HEK293T (cell line): Measurements from ENCODE around the gene CABLES2.
"Not testable (repeated sequence)": the region's sequence is repeated elsewhere in the genome, so short reads cannot be mapped to it uniquely, and the experiment has no call there.

Experiments used
- BHLHE40 ChIP-seq: fragments of 450-650 bp; IDR thresholded peaks from 2 replicates; pipeline ENCODE4 v1.6.1; 2016; ENCODE audit warnings: mild to moderate bottlenecking, moderate library complexity, borderline replicate concordance
- ELF4 ChIP-seq: fragments of 450-650 bp; IDR thresholded peaks from 2 replicates; pipeline ENCODE4 v1.6.1; 2017; ENCODE audit warnings: antibody characterized with exemption
- FOXA1 ChIP-seq: fragments of 450-650 bp; IDR thresholded peaks from 2 replicates; pipeline ENCODE4 v1.6.1; 2016; ENCODE audit warnings: mild to moderate bottlenecking
- FOXK2 ChIP-seq: fragments of 450-650 bp; IDR thresholded peaks from 2 replicates; pipeline ENCODE4 v1.6.1; 2016; ENCODE audit warnings: mild to moderate bottlenecking
- FOXM1 ChIP-seq: fragments of 450-650 bp; IDR thresholded peaks from 2 replicates; pipeline ENCODE4 v1.6.1; 2017; ENCODE audit warnings: mild to moderate bottlenecking, borderline replicate concordance
- LEF1 ChIP-seq: fragments of 450-650 bp; IDR thresholded peaks from 2 replicates; pipeline ENCODE4 v1.6.1; 2017; ENCODE audit warnings: mild to moderate bottlenecking, borderline replicate concordance
- NFRKB ChIP-seq: fragments of 450-650 bp; IDR thresholded peaks from 2 replicates; pipeline ENCODE4 v1.6.1; 2016; ENCODE audit warnings: mild to moderate bottlenecking, moderate library complexity
- SP1 ChIP-seq: fragments of 450-650 bp; IDR thresholded peaks from 2 replicates; pipeline ENCODE4 v1.6.1; 2017
- SUZ12 ChIP-seq: fragments of 450-650 bp; IDR thresholded peaks from 2 replicates; pipeline ENCODE4 v1.6.1; 2016; ENCODE audit warnings: mild to moderate bottlenecking

- not testable (repeated sequence) for TF ChIP-seq FOXA1, SUZ12, FOXM1, NFRKB, LEF1, SP1, FOXK2, BHLHE40, ELF4
Measured at GRCh38 chr20:62373631-62374179, 33.4 kb downstream of the CABLES2 start.
